Measurements from ENCODE around the gene C1QL1.

C1QL1 gene

GRCh38 chr17:45009676-45010467 is 41.8 kb upstream of the C1QL1 start:
- in situ Hi-C loops (cut with HindIII; ENCODE audit: low sequenced_read_pairs), result no loop called here
- DNase-seq (ENCODE audit: low read depth), result no peak
- no peak overlapping the region for H3K4me3 ChIP-seq (ENCODE audit: low read depth, low read length)
- TF ChIP-seq CTCF (IDR thresholded peaks at IDR 0.05; ENCODE audit: low read depth, low read length, missing control alignments), result no peak

GRCh38 chr17:45008216-45008615 is 40.1 kb upstream of the C1QL1 start:
- TF ChIP-seq CTCF (IDR thresholded peaks at IDR 0.05; ENCODE audit: low read depth, low read length, missing control alignments), result no peak
- in situ Hi-C loops (cut with HindIII; ENCODE audit: low sequenced_read_pairs), result no loop called here
- DNase-seq (ENCODE audit: low read depth), result no peak
- H3K4me3 ChIP-seq (ENCODE audit: low read depth, low read length), result no peak overlapping the region

GRCh38 chr17:45006927-45007461 is 38.9 kb upstream of the C1QL1 start:
- in situ Hi-C loops (cut with HindIII; ENCODE audit: low sequenced_read_pairs), result no loop called here
- H3K4me3 ChIP-seq (ENCODE audit: low read depth, low read length), result no peak overlapping the region
- TF ChIP-seq CTCF (IDR thresholded peaks at IDR 0.05; ENCODE audit: low read depth, low read length, missing control alignments), result no peak
- no peak for DNase-seq (ENCODE audit: low read depth)

- in situ Hi-C loops (cut with HindIII; ENCODE audit: low sequenced_read_pairs), result no loop called here
- H3K4me3 ChIP-seq (ENCODE audit: low read depth, low read length), result no peak overlapping the region
- DNase-seq (ENCODE audit: low read depth), result no peak
- no peak for TF ChIP-seq CTCF (IDR thresholded peaks at IDR 0.05; ENCODE audit: low read depth, low read length, missing control alignments)
These were observed 37.6 kb upstream of the C1QL1 start for GRCh38 chr17:45005700-45006099.

GRCh38 chr17:45004388-45004787 is 36.3 kb upstream of the C1QL1 start:
- no peak overlapping the region for H3K4me3 ChIP-seq (ENCODE audit: low read depth, low read length)
- in situ Hi-C loops (cut with HindIII; ENCODE audit: low sequenced_read_pairs), result no loop called here
- no peak for TF ChIP-seq CTCF (IDR thresholded peaks at IDR 0.05; ENCODE audit: low read depth, low read length, missing control alignments)
- DNase-seq (ENCODE audit: low read depth), result no peak

GRCh38 chr17:45003877-45004276 is 35.8 kb upstream of the C1QL1 start:
- H3K4me3 ChIP-seq (ENCODE audit: low read depth, low read length), result no peak overlapping the region
- DNase-seq (ENCODE audit: low read depth), result no peak
- in situ Hi-C loops (cut with HindIII; ENCODE audit: low sequenced_read_pairs), result no loop called here
- no peak for TF ChIP-seq CTCF (IDR thresholded peaks at IDR 0.05; ENCODE audit: low read depth, low read length, missing control alignments)

Data from astrocyte of the cerebellum (primary cell).